ENCODE results near the gene ZNRF3.

The ZNRF3 gene

DNA sequence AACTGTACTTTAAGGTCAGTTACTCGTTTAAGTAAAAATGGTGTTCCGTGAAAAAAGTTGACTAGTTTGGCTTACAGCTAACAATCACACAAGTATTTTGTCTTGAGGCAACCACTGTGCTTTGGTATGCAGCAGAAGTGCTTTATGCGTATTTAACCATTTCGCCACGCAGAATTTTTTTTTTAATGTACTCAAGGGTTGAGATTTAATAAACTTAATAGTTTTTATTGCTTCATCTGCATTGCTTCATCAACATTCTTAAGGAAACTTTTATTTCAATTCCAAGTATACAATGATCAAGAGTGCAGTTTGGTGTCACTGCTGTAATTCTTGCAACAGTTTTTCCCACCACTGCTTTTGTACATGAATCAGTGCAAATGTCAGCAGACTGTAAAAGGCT lies 66.4 kb downstream of the ZNRF3 start:
- no peak overlapping the region for H3K9ac ChIP-seq (ENCODE audit: low read length)

DNA sequence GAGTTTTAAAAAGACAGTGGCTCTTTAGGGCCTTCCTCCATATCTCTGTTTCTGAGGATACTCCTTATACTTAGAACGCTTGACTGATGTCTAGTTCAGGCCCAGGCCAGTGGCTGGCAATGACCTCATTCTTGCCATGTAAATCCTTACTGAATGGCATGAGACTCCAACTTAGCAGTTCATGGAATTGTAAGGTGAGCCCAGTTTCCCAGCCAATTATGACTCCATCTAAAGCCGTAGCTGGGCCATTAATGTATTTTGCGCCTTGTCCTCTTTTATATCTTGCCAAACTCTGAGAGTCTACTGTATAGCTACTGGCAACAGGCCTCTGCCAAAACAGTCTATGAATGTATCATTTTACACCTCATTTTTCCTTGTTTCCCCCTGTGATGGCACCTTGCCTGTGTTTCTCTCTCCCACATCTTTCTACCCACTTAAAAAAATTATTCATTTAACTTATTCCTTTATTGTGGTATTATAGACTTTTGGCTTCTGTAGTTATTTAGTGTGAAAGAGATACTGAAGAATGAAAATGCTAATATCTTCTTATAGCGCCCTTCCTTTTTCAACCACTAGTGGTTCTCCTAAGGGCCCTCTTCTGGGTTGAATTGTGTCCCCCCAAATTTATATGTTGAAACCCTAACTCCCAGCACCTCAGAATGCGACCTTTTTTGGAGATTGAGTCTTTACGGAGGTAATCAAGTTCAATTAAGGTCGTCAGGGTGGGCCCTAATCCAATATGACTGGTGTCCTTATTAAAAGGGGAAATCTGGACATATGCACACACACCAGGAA lies 67.4 kb downstream of the ZNRF3 start:
- Histone ChIP-seq H3K4me1 (ENCODE audit: control insufficient read depth, insufficient read depth, low read length) (peaks cover 45% of the 10 kb centered on the region), H3K27me3 (replicated peaks; ENCODE audit: control insufficient read depth, insufficient read depth, low read length) (no peaks in the 10 kb centered on the region), H3K4me3 (ENCODE audit: low read length) (peak overlapping the region; percentile 32), H3K36me3 (ENCODE audit: control insufficient read depth, insufficient read depth, low read length, severe bottlenecking) (no peaks in the 10 kb centered on the region), H3K9me3 (ENCODE audit: control insufficient read depth, low read length) (peaks cover 14% of the 10 kb centered on the region), H3K9ac (ENCODE audit: low read length) (peak overlapping the region; percentile 33)
- no peak for DNase-seq (ENCODE audit: low read depth)

More for the DNA sequence above, 66.4 kb downstream of the ZNRF3 start:
- DNase-seq (ENCODE audit: low read depth) = peak; percentile 70
- Histone ChIP-seq H3K4me1 (ENCODE audit: control insufficient read depth, insufficient read depth, low read length) (peaks cover 45% of the 10 kb centered on the region), H3K9me3 (ENCODE audit: control insufficient read depth, low read length) (peaks cover 14% of the 10 kb centered on the region), H3K27me3 (replicated peaks; ENCODE audit: control insufficient read depth, insufficient read depth, low read length) (no peaks in the 10 kb centered on the region), H3K4me3 (ENCODE audit: low read length) (peak overlapping the region; percentile 12), H3K36me3 (ENCODE audit: control insufficient read depth, insufficient read depth, low read length, severe bottlenecking) (no peaks in the 10 kb centered on the region)

DNA sequence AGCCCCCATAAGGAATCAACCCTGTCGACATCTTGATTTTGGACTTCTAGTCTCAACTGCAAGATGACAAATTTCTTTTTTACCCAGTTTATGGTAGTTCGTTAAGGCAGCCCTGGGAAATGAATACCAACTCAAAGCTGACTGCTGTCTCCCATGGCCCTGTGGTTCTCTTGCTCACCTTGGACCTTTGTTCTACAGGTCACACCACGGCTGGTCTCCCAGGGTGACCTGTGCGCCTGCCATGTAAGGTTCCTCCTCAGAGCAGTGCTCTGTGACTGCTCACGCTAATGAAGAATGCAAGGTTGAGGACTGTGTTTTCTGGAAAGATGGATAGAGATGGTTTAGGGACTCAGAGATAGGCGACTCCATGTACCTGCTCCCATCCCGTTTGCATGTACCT lies 68.2 kb downstream of the ZNRF3 start:
- Histone ChIP-seq H3K4me1 (ENCODE audit: control insufficient read depth, insufficient read depth, low read length) (peaks cover 45% of the 10 kb centered on the region), H3K36me3 (ENCODE audit: control insufficient read depth, insufficient read depth, low read length, severe bottlenecking) (no peaks in the 10 kb centered on the region), H3K9me3 (ENCODE audit: control insufficient read depth, low read length) (peaks cover 12% of the 10 kb centered on the region), H3K27me3 (replicated peaks; ENCODE audit: control insufficient read depth, insufficient read depth, low read length) (no peaks in the 10 kb centered on the region), H3K9ac (ENCODE audit: low read length) (no peak overlapping the region), H3K4me3 (ENCODE audit: low read length) (no peak overlapping the region)
- no peak for DNase-seq (ENCODE audit: low read depth)

DNA sequence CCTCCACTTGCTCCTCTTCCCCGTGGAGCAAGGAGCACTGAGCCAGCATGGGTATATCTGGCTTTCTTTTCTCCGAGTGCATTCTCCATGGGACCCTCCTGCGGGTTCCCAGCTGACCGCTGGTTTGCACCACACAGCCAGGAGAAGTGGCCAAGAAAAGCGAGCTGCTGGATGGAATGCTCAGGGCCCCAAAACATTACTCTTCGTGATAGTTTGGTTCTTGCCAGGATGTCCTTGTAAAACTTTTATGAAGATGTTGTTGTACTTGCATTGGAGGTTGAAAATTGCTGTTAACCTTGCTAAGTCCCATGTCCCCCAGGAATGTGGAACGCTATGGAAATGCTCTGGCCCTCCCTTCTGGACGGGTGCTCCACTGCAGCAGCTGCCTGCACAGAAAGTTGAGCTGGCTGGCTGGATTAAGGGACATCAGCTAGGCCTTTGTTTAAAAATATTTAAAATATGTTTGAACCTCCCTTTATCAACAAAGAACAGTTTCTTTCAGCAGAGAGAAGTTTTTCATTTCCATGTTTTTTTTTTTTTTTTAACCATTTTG lies 68.7 kb downstream of the ZNRF3 start:
- peak; percentile 56 for DNase-seq (ENCODE audit: low read depth)

DNA sequence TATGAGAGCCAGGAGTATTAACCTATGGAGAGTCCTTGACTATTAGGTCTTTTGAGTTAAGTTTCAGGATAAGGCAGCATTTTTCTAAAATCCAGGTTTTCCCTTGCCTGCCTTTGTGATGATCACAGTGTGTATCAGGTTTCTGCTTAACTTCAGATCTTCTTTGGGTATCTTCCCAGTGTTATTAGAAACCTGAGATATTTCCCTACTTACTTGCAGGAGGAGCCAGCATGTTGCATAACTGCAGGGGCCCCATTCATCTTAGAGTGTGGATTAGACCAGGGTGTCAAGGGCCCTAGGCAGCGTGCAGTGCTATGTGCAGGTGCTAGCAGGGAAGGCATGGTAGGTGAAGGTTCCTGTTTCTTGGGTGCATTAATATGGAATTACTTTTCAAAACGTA lies 69.5 kb downstream of the ZNRF3 start:
- Histone ChIP-seq H3K9me3 (ENCODE audit: control insufficient read depth, low read length) (no peaks in the 10 kb centered on the region), H3K27me3 (replicated peaks; ENCODE audit: control insufficient read depth, insufficient read depth, low read length) (no peaks in the 10 kb centered on the region), H3K9ac (ENCODE audit: low read length) (peak overlapping the region; percentile 36), H3K4me3 (ENCODE audit: low read length) (peak overlapping the region; percentile 23), H3K36me3 (ENCODE audit: control insufficient read depth, insufficient read depth, low read length, severe bottlenecking) (no peaks in the 10 kb centered on the region), H3K4me1 (ENCODE audit: control insufficient read depth, insufficient read depth, low read length) (peaks cover 45% of the 10 kb centered on the region)
- peak; percentile 55 for DNase-seq (ENCODE audit: low read depth)

More for the DNA sequence above, 68.7 kb downstream of the ZNRF3 start:
- Histone ChIP-seq H3K36me3 (ENCODE audit: control insufficient read depth, insufficient read depth, low read length, severe bottlenecking) (no peaks in the 10 kb centered on the region), H3K9me3 (ENCODE audit: control insufficient read depth, low read length) (peaks cover 7% of the 10 kb centered on the region), H3K27me3 (replicated peaks; ENCODE audit: control insufficient read depth, insufficient read depth, low read length) (no peaks in the 10 kb centered on the region), H3K4me1 (ENCODE audit: control insufficient read depth, insufficient read depth, low read length) (peaks cover 45% of the 10 kb centered on the region), H3K9ac (ENCODE audit: low read length) (peak overlapping the region; percentile 36), H3K4me3 (ENCODE audit: low read length) (peak overlapping the region; percentile 23)

DNA sequence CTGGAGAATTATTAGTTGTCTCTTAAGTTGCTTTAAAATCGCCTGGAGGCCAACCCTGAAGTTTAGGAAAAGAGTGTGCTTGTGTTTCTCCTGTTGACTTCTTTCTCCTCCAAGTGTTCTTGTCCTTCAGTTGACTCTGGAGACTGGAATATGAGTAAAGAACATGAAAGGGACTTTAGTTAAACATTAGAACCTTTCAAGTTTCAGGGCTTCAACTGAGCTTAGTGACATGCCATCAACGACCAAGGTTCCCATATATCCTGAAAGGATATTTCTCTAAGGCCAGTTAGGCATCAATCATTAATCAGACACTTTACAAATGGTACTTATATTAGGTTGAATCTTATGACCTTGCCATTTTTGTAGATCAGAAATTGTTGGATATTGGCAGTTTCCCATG lies 70.0 kb downstream of the ZNRF3 start:
- no peaks in the 10 kb centered on the region for H3K27me3 ChIP-seq (replicated peaks; ENCODE audit: control insufficient read depth, insufficient read depth, low read length)
- H3K9ac ChIP-seq (ENCODE audit: low read length) = no peak overlapping the region
- no peaks in the 10 kb centered on the region for H3K36me3 ChIP-seq (ENCODE audit: control insufficient read depth, insufficient read depth, low read length, severe bottlenecking)
- no peak overlapping the region for H3K4me3 ChIP-seq (ENCODE audit: low read length)
- no peak for DNase-seq (ENCODE audit: low read depth)
- peaks cover 48% of the 10 kb centered on the region for H3K4me1 ChIP-seq (ENCODE audit: control insufficient read depth, insufficient read depth, low read length)
- no peaks in the 10 kb centered on the region for H3K9me3 ChIP-seq (ENCODE audit: control insufficient read depth, low read length)

DNA sequence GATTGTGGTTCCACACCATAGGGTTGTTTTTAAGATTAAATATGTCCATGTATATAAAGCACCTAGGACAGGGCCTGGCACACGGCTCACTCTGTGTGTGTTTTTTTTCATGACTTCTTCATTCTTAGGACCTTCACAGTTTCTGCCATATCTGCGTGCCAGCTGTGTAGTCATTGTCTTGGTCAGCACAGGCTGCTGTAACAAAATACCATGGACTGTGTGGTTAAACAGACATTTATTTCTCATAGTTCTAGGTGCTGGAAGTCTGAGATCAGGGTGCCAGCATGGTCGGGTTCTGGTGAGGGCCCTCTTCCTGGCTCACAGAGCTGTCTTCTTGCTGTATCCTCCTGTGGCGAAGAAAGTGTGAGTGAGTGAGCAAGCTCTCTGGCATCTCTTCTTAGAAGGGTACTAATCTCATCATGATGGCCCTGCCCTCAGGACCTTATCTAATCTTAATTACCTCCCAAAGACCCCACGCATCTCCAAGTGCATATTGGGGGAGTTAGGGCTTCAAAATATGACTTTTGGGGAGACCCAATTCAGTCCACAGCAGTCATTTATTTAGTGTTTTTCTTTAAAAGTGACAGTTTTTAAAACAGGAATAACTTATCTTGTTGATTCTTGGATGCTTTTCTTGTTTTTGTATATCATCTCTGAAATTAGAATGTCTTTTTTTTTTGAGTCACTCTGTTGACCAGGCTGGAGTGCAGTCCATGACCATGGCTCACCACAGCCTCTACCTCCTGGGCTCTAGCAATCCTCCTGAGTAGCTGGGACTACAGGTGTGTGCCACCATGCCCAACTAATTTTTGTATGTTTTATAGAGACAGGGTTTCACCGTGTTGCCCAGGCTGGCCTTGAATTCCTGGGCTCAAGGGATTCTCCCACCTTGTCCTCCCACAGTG lies 70.9 kb downstream of the ZNRF3 start:
- Histone ChIP-seq H3K9me3 (ENCODE audit: control insufficient read depth, low read length) (no peaks in the 10 kb centered on the region), H3K4me3 (ENCODE audit: low read length) (no peak overlapping the region), H3K36me3 (ENCODE audit: control insufficient read depth, insufficient read depth, low read length, severe bottlenecking) (no peaks in the 10 kb centered on the region), H3K4me1 (ENCODE audit: control insufficient read depth, insufficient read depth, low read length) (peaks cover 56% of the 10 kb centered on the region), H3K27me3 (replicated peaks; ENCODE audit: control insufficient read depth, insufficient read depth, low read length) (no peaks in the 10 kb centered on the region), H3K9ac (ENCODE audit: low read length) (no peak overlapping the region)
- DNase-seq (ENCODE audit: low read depth) = no peak

DNA sequence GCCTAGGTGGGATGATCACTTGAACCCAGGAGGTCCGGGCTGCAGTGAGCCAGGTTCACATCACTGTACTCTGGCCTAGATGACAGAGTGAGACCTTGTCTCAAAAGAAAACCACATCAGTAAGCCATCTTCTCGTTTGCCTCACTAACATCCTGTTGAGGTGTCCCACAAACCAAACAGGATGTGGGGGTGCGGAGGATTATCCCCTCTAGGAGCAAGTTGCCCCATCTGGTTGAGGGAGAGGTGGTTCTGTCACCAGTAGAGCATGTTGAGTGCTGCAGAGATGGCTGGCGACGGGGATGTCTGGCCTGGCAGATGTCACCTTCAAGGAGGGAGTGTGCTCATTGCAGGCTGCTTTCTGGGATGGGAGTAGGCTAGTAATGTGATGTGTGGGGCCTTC lies 72.4 kb downstream of the ZNRF3 start:
- H3K36me3 ChIP-seq (ENCODE audit: control insufficient read depth, insufficient read depth, low read length, severe bottlenecking) = no peaks in the 10 kb centered on the region
- no peak for DNase-seq (ENCODE audit: low read depth)
- no peak overlapping the region for H3K9ac ChIP-seq (ENCODE audit: low read length)
- H3K27me3 ChIP-seq (replicated peaks; ENCODE audit: control insufficient read depth, insufficient read depth, low read length) = no peaks in the 10 kb centered on the region
- H3K4me1 ChIP-seq (ENCODE audit: control insufficient read depth, insufficient read depth, low read length) = peaks cover 42% of the 10 kb centered on the region
- H3K9me3 ChIP-seq (ENCODE audit: control insufficient read depth, low read length) = no peaks in the 10 kb centered on the region
- H3K4me3 ChIP-seq (ENCODE audit: low read length) = no peak overlapping the region

DNA sequence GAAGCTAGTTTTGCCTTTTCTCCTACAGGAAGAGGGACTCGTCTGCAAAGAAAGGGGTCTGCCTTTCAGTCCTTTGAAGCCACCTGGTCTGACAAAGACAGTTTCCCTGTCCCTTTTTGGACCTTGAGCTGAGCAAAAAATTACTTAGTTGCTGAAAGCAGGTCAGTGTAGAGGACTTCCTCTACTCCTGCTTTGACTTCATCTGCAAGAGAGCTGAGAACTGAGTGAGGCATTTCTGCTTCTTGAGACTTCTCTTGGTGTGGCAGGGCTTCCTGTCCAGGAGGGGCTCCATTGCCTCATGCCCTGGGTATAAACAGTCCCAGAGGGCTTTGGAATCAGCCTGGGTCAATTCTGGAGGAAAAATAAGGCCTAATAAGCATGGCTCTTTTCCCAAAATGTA lies 73.1 kb downstream of the ZNRF3 start:
- DNase-seq (ENCODE audit: low read depth) = no peak
- H3K4me3 ChIP-seq (ENCODE audit: low read length) = no peak overlapping the region
- peaks cover 35% of the 10 kb centered on the region for H3K4me1 ChIP-seq (ENCODE audit: control insufficient read depth, insufficient read depth, low read length)
- H3K9ac ChIP-seq (ENCODE audit: low read length) = no peak overlapping the region
- no peaks in the 10 kb centered on the region for H3K27me3 ChIP-seq (replicated peaks; ENCODE audit: control insufficient read depth, insufficient read depth, low read length)
- H3K9me3 ChIP-seq (ENCODE audit: control insufficient read depth, low read length) = no peaks in the 10 kb centered on the region
- no peaks in the 10 kb centered on the region for H3K36me3 ChIP-seq (ENCODE audit: control insufficient read depth, insufficient read depth, low read length, severe bottlenecking)

DNA sequence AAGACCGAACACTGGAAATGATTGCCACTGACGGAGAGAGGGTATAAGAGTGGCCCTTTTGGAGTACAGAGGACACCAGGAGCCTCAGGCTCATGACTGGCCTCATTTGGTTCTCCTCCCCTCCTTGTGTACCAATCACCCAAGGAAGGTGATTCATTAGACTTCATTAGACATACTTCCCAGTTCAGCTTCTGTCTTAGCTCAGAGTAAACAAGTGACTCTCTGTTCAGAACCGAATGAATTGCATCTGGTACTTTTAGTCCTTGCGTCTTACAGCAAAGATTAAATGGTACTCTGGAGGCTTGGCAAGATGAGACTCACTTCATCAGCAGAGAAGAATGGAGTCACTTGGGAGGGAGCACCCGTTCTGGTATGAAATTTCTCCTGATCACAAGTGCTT lies 75.2 kb downstream of the ZNRF3 start:
- Histone ChIP-seq H3K9ac (ENCODE audit: low read length) (no peak overlapping the region), H3K27me3 (replicated peaks; ENCODE audit: control insufficient read depth, insufficient read depth, low read length) (no peaks in the 10 kb centered on the region), H3K9me3 (ENCODE audit: control insufficient read depth, low read length) (no peaks in the 10 kb centered on the region), H3K4me1 (ENCODE audit: control insufficient read depth, insufficient read depth, low read length) (peaks cover 14% of the 10 kb centered on the region), H3K36me3 (ENCODE audit: control insufficient read depth, insufficient read depth, low read length, severe bottlenecking) (no peaks in the 10 kb centered on the region), H3K4me3 (ENCODE audit: low read length) (no peak overlapping the region)
- DNase-seq (ENCODE audit: low read depth) = no peak

DNA sequence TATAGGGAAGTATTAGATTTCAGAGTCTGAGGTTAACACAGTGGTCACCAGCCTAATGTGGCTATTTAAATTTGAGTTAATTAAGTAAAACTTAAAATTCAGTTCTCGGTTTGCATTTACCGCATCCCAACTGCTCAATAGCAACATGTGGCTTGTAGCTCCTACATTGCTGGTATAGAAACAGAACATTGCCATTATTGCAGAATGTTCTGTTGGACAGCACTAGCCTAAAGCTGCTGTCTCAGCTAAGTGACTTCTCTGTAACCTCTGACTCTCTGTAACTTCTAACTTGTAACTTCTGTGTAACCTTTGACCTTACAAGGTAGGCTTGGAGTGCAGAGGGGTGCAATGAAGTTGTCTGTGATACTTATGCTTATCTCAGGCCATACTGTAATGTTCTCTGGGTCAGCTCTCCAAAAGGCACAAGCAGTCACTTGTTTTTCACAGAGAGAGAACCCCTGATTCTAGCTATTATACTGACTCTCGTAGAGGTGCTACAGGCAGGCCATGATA lies 78.7 kb downstream of the ZNRF3 start:
- H3K4me3 ChIP-seq (ENCODE audit: low read length) = no peak overlapping the region
- H3K9me3 ChIP-seq (ENCODE audit: control insufficient read depth, low read length) = no peaks in the 10 kb centered on the region
- H3K27me3 ChIP-seq (replicated peaks; ENCODE audit: control insufficient read depth, insufficient read depth, low read length) = no peaks in the 10 kb centered on the region
- H3K9ac ChIP-seq (ENCODE audit: low read length) = no peak overlapping the region
- H3K4me1 ChIP-seq (ENCODE audit: control insufficient read depth, insufficient read depth, low read length) = peaks cover 12% of the 10 kb centered on the region
- no peak for DNase-seq (ENCODE audit: low read depth)
- no peaks in the 10 kb centered on the region for H3K36me3 ChIP-seq (ENCODE audit: control insufficient read depth, insufficient read depth, low read length, severe bottlenecking)

All from adipocyte (in vitro differentiated cells).